ENCODE measurements around the gene SCTR. TPM values are rescaled to one million over a fixed set of nuclear protein-coding genes. Genes with fewer than 3 reads are reported as not detected.

The SCTR gene
- total RNA-seq, 8 experiments from 2014 or later = 0.05 to 0.84 (median 0.35) TPM; not detected in 4

DNA sequence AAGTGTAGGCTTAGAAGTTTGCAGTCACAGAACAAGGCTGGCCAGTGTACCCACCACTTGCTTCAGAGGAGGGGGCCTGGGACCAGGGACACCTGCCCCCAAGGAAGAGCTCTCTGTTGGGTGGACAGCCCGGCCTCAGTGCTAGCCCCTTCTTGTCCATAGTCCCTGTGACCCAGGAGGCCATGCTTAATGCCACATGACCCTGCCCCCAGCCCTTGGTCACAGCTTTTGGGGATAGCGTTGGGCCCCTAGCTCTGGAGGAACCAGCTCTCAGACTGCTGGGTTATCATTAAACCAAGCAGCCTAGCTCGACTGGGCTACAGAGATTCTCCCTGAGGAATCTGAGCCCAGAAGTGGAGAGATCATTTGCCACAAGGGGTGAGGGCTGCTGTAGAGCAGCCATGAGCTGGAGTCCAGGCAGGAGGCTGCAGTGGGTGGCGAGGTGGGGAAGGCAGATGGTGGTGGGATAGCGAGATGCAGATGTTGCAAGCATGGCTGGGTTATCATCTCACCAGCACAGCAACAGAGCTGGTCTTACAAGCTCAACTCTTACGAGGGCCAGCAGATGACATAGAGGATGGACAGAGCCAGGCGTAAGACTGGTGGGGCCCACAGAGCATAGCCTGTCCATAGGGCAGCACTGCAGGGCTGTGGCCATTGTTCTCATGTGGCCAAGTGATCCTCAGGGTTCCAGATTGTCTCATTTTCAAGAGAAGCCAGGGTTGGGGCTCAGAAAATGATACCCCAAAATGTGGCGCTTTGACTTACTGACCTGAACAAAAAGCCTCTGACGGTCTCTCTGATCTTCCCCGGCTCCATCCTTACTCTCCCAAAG is 99.8 kb downstream of the SCTR start:
- in situ Hi-C loops (cut with MboI; ENCODE audit: low pct_unique_long_range_greater_than_20kb in 2 of 9, low sequenced_read_pairs in 9 of 9, unreplicated experiment in 9 of 9) = loop anchor here in 3 of 9 experiments (25.0 kb wide), 1 partner anchor 238 kb away; no protein-coding TSS in a partner anchor
- peaks cover 18 to 21% of the 10 kb centered on the region in 2 donors for H3K4me1 ChIP-seq (replicated peaks in 1 of 2)
- 50 to 100% (median 92%) methylated on average over 1 to 7 of the region's 10 CpGs; no CpG with 5 or more reads in 2 of the 10 experiments for WGBS, 10 experiments
- H3K27ac ChIP-seq = no peak overlapping the region
- ATAC-seq (replicated peaks in 6 of 8) = no peak
- no peak overlapping the region for H3K4me3 ChIP-seq

DNA sequence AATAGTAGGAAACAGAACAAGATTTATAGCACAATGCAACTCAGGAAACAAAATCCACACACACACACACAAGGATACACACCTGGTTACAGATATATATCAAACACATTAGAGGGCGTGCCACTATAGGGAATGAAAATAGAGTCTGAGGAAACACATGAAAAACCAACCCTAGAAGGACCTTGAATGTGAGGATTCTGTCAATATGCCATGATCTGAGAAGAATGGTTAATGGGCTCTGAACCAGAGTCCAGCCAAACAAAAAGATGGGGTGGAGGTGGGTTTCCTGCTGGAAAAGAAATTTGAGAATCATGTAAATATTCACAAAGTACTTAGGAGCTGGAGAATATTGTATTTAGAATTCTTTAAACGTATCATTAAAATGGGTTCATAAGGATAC is 100.5 kb downstream of the SCTR start:
- H3K4me3 ChIP-seq = no peak overlapping the region
- no peak overlapping the region for H3K27ac ChIP-seq
- ATAC-seq (replicated peaks in 6 of 8) = no peak
- 14 to 100% (median 88%) methylated on average over 1 to 2 of the region's 2 CpGs; no CpG with 5 or more reads in 1 of the 10 experiments for WGBS, 10 experiments
- in situ Hi-C loops (cut with MboI; ENCODE audit: low pct_unique_long_range_greater_than_20kb in 2 of 9, low sequenced_read_pairs in 9 of 9, unreplicated experiment in 9 of 9) = loop anchor here in 3 of 9 experiments (25.0 kb wide), 1 partner anchor 238 kb away; no protein-coding TSS in a partner anchor
- H3K4me1 ChIP-seq (replicated peaks in 1 of 2) = peaks cover 18 to 21% of the 10 kb centered on the region in 2 donors

DNA sequence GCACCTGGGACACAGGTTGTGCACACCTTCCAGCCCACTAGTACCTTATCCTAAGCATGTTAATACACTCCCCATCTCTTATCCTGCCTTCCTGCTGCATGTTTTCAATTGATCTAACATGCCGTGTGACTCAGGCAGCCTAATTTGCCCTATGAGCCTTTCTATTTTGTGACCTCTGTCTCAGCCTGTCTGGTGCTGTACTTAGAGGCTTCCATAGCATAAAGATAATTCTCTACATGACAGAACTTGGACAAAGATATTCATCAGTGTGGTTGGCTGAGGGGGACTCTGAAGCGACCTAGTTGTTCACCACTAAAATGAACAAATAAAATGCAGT is 101.2 kb downstream of the SCTR start:
- in situ Hi-C loops (cut with MboI; ENCODE audit: low pct_unique_long_range_greater_than_20kb in 2 of 9, low sequenced_read_pairs in 9 of 9, unreplicated experiment in 9 of 9) = loop anchor here in 3 of 9 experiments (25.0 kb wide), 1 partner anchor 239 kb away; no protein-coding TSS in a partner anchor
- peak in 5 of 8 experiments; percentile 41 to 77 (median 75) for ATAC-seq (replicated peaks in 6 of 8)
- Histone ChIP-seq H3K27ac (peak overlapping the region; percentile 7 to 22), H3K4me3 (no peak overlapping the region), H3K4me1 (replicated peaks in 1 of 2) (peaks cover 18 to 22% of the 10 kb centered on the region in 2 donors)
- WGBS, 10 experiments = 22 to 63% (median 49%) methylated on average over 1 to 2 of the region's 2 CpGs; no CpG with 5 or more reads in 3 of the 10 experiments

DNA sequence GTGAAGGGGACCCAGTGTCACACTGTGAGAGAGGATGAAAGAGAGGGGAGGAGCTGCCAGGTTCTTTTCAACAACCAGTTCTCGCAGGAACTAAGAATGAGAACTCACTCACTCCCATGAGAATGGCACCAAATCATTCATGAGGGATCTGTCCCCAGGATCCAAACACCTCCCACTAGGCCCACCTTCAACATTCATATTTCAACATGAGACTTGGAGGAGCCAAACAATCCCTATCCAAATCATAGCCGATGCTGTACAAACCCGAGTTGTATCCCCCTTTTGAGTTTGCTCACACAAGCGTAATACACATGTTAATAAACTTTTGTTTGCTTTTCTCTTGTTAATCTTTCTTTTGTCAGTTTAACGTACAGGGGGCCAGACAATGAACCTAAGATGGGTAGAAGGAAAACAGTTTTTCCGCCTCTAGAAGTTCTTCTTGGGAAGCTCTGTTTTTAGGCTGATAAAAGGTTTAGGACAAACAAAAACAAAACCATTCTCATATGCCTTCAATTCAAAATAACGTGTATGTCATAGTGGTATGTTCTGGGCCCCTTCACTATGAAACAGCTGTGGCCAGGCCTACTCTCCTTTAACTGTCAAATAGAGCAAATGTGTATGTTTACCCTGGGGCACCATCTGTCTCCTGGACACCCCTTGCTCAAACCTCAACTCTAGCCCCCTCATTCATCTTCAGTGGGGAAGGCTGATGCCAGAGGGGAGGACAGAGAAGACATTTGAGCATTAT is 101.7 kb downstream of the SCTR start:
- Histone ChIP-seq H3K27ac (peak overlapping the region; percentile 7 to 22), H3K4me1 (replicated peaks in 1 of 2) (peaks cover 18 to 24% of the 10 kb centered on the region in 2 donors), H3K4me3 (no peak overlapping the region)
- WGBS, 10 experiments = 0 to 79% (median 48%) methylated on average over 1 to 7 of the region's 7 CpGs; no CpG with 5 or more reads in 1 of the 10 experiments
- ATAC-seq (replicated peaks in 6 of 8) = peak in 5 of 8 experiments; percentile 32 to 75 (median 68)
- in situ Hi-C loops (cut with MboI; ENCODE audit: low pct_unique_long_range_greater_than_20kb in 2 of 9, low sequenced_read_pairs in 9 of 9, unreplicated experiment in 9 of 9) = loop anchor here in 3 of 9 experiments (25.0 kb wide), 1 partner anchor 240 kb away; no protein-coding TSS in a partner anchor

DNA sequence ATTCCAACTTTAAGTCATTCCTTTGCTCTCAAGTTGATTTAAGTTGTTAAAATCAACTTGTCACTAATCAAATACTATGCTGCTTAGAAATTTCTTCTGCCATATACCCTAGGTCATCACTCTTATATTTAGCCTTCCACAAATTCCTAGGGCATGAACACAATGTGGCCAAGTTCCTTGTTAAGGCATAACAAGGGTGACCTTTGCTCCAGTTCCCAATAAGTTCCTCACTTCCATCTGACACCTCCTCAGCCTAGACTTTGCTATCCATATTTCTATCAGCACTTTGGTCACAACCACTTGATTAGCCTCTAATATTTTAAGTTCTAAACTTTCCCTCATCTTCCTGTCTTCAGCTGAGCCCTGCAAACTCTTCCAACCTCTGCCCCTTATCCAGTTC is 102.5 kb downstream of the SCTR start:
- H3K4me1 ChIP-seq (replicated peaks in 1 of 2) = peaks cover 18 to 24% of the 10 kb centered on the region in 2 donors
- no peak for ATAC-seq (replicated peaks in 6 of 8)
- in situ Hi-C loops (cut with MboI; ENCODE audit: low pct_unique_long_range_greater_than_20kb in 2 of 9, low sequenced_read_pairs in 9 of 9, unreplicated experiment in 9 of 9) = loop anchor here in 3 of 9 experiments (25.0 kb wide), 1 partner anchor 241 kb away; no protein-coding TSS in a partner anchor
- no peak overlapping the region for H3K4me3 ChIP-seq
- H3K27ac ChIP-seq = no peak overlapping the region

DNA sequence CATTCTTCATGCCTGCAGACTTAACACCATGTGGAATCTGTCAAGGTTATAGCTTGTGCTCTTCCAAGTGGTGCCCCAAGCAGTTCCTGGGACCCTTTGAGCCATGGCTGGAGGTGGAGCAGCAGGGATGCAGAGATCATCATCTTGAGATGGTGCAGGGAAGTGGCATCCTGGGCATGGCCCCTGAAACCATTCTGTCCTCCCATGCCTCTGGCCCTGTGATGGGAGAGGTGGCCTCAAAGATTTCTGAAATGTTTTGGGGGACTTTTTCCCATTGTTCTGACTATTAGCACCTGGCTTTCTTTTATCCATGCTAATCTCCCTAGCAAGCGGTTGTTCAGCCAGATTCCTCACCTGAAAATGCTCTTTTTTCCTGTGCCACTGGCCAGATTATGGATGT is 103.0 kb downstream of the SCTR start:
- no peak overlapping the region for H3K27ac ChIP-seq
- H3K4me1 ChIP-seq (replicated peaks in 1 of 2) = peaks cover 18 to 24% of the 10 kb centered on the region in 2 donors
- ATAC-seq (replicated peaks in 6 of 8) = no peak
- 60 to 100% (median 100%) methylated on average over 1 of the region's 1 CpG; no CpG with 5 or more reads in 3 of the 10 experiments for WGBS, 10 experiments
- in situ Hi-C loops (cut with MboI; ENCODE audit: low pct_unique_long_range_greater_than_20kb in 2 of 9, low sequenced_read_pairs in 9 of 9, unreplicated experiment in 9 of 9) = loop anchor here in 3 of 9 experiments (25.0 kb wide), 1 partner anchor 241 kb away; no protein-coding TSS in a partner anchor
- no peak overlapping the region for H3K4me3 ChIP-seq

DNA sequence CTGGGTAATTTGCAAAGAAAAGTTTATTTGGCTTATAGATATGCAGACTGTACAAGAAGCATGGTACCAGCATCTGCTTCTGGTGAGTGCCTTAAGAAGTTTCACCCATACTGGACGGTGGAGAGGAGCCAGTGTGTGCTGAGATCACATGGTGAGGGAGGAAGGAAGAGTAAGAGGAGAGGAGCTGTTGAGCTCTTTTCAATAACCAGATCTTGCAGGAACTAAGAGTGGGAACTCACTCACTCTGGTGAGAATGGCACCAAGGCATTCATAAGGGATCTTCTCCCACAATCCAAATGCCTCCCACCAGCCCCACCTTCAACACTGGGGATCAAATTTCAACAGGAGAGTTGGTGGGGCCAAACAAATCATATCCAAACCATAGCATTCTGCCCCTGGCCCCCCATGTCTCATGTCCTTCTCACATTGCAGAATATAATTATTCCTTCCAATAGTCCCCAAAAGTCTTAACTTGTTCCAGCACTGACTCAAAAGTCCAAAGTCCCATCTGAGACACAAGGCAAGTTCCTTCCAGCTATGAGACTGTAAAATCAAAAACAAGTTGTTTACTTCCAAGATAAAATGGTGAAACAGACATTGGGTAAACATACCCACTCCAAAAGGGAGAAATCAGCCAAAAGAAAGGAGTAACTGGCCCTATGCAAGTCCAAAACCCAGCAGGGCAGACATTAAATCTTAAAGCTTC is 104.3 kb downstream of the SCTR start:
- in situ Hi-C loops (cut with MboI; ENCODE audit: low pct_unique_long_range_greater_than_20kb in 2 of 9, low sequenced_read_pairs in 9 of 9, unreplicated experiment in 9 of 9) = loop anchor here in 3 of 9 experiments (25.0 kb wide), 1 partner anchor 242 kb away; no protein-coding TSS in a partner anchor
- Histone ChIP-seq H3K27ac (no peak overlapping the region), H3K4me3 (no peak overlapping the region), H3K4me1 (replicated peaks in 1 of 2) (peaks cover 18 to 24% of the 10 kb centered on the region in 2 donors)
- ATAC-seq (replicated peaks in 6 of 8) = no peak
- 50 to 100% (median 90%) methylated on average over 1 of the region's 1 CpG; no CpG with 5 or more reads in 6 of the 10 experiments for WGBS, 10 experiments

DNA sequence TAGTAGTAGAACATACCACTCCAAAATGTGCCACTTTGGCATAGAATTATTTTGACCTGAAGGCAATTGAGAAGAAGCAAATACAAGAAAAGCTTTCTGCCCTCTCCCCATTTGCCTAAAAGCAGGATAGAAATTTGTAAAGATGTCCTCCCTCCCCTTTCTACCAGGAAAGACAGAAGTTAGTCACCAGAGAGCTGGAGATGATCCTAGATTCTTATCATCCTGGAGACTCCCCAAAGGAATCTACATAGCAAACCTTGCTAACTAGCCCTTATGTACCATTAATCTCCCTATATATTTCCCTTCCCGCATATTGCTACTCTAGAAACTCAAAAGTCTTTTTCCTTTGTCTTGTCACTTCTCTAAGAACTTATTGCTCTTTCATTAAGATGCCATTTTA is 105.2 kb downstream of the SCTR start:
- no peak overlapping the region for H3K27ac ChIP-seq
- ATAC-seq (replicated peaks in 6 of 8) = peak in 2 of 8 experiments; percentile 51 to 61
- no peak overlapping the region for H3K4me3 ChIP-seq
- in situ Hi-C loops (cut with MboI; ENCODE audit: low pct_unique_long_range_greater_than_20kb in 2 of 9, low sequenced_read_pairs in 9 of 9, unreplicated experiment in 9 of 9) = loop anchor here in 3 of 9 experiments (25.0 kb wide), 1 partner anchor 243 kb away; no protein-coding TSS in a partner anchor
- peaks cover 18 to 23% of the 10 kb centered on the region in 2 donors for H3K4me1 ChIP-seq (replicated peaks in 1 of 2)
- 56 to 100% (median 100%) methylated on average over 1 of the region's 1 CpG; no CpG with 5 or more reads in 7 of the 10 experiments for WGBS, 10 experiments

DNA sequence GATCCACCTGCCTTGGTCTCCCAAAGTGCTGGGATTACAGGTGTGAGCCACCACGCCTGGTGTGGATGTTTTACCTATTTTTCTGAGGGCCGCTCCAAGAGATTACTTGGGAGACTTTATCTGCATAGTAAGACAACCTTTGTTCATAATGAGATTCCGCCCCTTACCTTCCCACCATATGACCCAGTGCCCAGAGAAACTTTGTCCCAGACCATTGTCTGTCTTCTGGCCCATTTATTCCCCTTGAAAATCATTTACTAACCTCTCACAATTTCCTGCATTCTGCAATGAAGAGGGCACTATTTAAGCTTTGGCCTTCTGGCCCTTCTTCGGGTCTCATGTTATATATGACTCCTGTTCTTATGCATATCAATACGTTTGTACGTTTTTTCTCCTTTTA is 106.4 kb downstream of the SCTR start:
- peaks cover 8 to 11% of the 10 kb centered on the region in 2 donors for H3K4me1 ChIP-seq (replicated peaks in 1 of 2)
- 8 to 72% (median 49%) methylated on average over 2 to 6 of the region's 6 CpGs for WGBS, 10 experiments
- in situ Hi-C loops (cut with MboI; ENCODE audit: low pct_unique_long_range_greater_than_20kb in 2 of 9, low sequenced_read_pairs in 9 of 9, unreplicated experiment in 9 of 9) = loop anchor here in 3 of 9 experiments (25.0 kb wide), 1 partner anchor 244 kb away; no protein-coding TSS in a partner anchor
- ATAC-seq (replicated peaks in 6 of 8) = no peak
- no peak overlapping the region for H3K4me3 ChIP-seq
- H3K27ac ChIP-seq = no peak overlapping the region

DNA sequence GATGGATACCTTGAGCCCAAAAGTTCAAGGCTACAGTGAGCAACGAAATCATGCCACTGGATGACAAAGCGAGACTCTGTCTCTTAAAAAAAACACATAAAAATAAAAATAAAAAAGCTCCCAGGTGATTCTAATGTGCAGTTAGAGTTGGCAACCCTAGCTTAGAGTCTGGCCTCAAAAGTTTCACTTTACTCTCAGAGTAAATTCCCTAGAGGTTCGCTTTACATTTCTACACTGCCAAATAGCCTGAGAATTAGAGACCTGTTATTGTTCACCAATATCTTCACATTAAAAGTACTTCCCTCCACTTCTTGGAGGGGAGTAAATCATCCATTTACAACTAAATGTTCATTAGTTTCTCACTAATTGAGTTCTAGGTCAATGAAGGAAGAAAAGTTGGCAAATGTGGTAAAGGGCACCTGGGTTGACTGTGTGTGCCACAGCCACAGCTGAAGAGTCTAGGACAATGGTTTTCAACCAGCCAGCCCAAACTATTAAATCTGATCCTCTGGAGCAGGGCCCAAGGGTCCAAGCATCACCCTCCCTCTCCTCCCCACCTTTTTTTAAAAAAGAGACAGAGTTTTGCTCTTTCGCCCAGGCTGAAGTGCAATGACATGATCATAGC is 107.9 kb downstream of the SCTR start:
- WGBS, 10 experiments = 47 to 100% (median 89%) methylated on average over 1 to 4 of the region's 4 CpGs; no CpG with 5 or more reads in 2 of the 10 experiments
- H3K4me1 ChIP-seq (replicated peaks in 1 of 2) = peaks cover 0 to 2% of the 10 kb centered on the region in 2 donors

DNA sequence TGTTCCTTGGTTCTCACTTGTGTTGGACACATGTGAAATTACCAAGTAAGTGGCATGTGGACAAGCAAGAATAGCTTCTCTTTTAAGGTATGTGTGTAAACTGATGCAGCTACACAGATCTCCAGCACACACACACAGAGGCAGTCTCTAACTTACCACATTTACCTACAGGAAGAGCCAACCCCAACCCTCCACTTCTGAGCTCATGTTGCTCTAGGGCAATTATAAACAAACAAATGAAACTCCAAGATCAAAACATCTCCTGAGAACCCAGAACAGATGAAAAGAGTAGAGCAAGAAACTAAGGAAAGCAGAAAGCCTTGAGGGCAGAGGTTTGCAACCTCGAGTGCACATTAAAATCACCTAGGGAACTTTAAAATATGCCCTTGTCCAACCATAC is 108.7 kb downstream of the SCTR start:
- in situ Hi-C loops (cut with MboI; ENCODE audit: low pct_unique_long_range_greater_than_20kb in 2 of 9, low sequenced_read_pairs in 9 of 9, unreplicated experiment in 9 of 9) = loop anchor here in 3 of 9 experiments (25.0 kb wide), 1 partner anchor 247 kb away; no protein-coding TSS in a partner anchor
- ATAC-seq (replicated peaks in 6 of 8) = no peak
- Histone ChIP-seq H3K4me1 (replicated peaks in 1 of 2) (peaks cover 0 to 2% of the 10 kb centered on the region in 2 donors), H3K27ac (no peak overlapping the region), H3K4me3 (no peak overlapping the region)
- WGBS, 10 experiments = 57 to 100% (median 83%) methylated on average over 1 of the region's 1 CpG; no CpG with 5 or more reads in 6 of the 10 experiments

More for the DNA sequence above, 107.9 kb downstream of the SCTR start:
- in situ Hi-C loops (cut with MboI; ENCODE audit: low pct_unique_long_range_greater_than_20kb in 2 of 9, low sequenced_read_pairs in 9 of 9, unreplicated experiment in 9 of 9) = loop anchor here in 3 of 9 experiments (25.0 kb wide), 1 partner anchor 246 kb away; no protein-coding TSS in a partner anchor
- Histone ChIP-seq H3K4me3 (no peak overlapping the region), H3K27ac (no peak overlapping the region)
- no peak for ATAC-seq (replicated peaks in 6 of 8)
